Endothelial cell (in vitro differentiated cells): ENCODE measurements around the gene RTKN. TPM values are rescaled to one million over a fixed set of nuclear protein-coding genes. Genes with fewer than 3 reads are reported as not detected.

Experiments
- DNase-seq: peaks from one replicate; pipeline ENCODE4 v3.0.0; 2021; ENCODE audit warnings: low spot score
- H3K27ac Mint-ChIP-seq: one replicate; pipeline ENCODE4 v1.8.0; 2021; ENCODE audit warnings: mixed read lengths, inconsistent platforms; ENCODE audit not compliant: unreplicated experiment
- H3K27me3 Mint-ChIP-seq: one replicate; pipeline ENCODE4 v1.8.0; 2021; ENCODE audit warnings: mild to moderate bottlenecking, moderate library complexity, mixed read lengths, inconsistent platforms; ENCODE audit not compliant: unreplicated experiment
- H3K36me3 Mint-ChIP-seq: one replicate; pipeline ENCODE4 v1.8.0; 2021; ENCODE audit warnings: mild to moderate bottlenecking, low read depth, mixed read lengths, inconsistent platforms; ENCODE audit not compliant: unreplicated experiment
- H3K4me1 Mint-ChIP-seq: one replicate; pipeline ENCODE4 v1.8.0; 2021; ENCODE audit warnings: mild to moderate bottlenecking, mixed read lengths, inconsistent platforms; ENCODE audit not compliant: unreplicated experiment
- H3K4me3 Mint-ChIP-seq: one replicate; pipeline ENCODE4 v1.8.0; 2021; ENCODE audit warnings: mild to moderate bottlenecking, mixed read lengths, inconsistent platforms; ENCODE audit not compliant: unreplicated experiment
- H3K9me3 Mint-ChIP-seq: one replicate; pipeline ENCODE4 v1.8.0; 2021; ENCODE audit warnings: mixed read lengths, inconsistent platforms; ENCODE audit not compliant: unreplicated experiment
- CTCF ChIP-seq: fragments of 200-600 bp; sonication (generic); IDR thresholded peaks from one replicate; pipeline ENCODE4 v1.5.0; 2021; ENCODE audit warnings: antibody characterized with exemption; ENCODE audit not compliant: unreplicated experiment
- total RNA-seq: library from RNA; stranded (reverse); fragmentation: NEBNext Ultra II Directional; extraction: Animal tissue kit (Norgen Biotek cat#: 25700); gene quantifications from one replicate; pipeline ENCODE4 v1.2.1, GENCODE V29; 2021; ENCODE audit not compliant: unreplicated experiment

Gene RTKN
- total RNA-seq, 1 donor from 2014 or later, result 65.4 TPM

DNA sequence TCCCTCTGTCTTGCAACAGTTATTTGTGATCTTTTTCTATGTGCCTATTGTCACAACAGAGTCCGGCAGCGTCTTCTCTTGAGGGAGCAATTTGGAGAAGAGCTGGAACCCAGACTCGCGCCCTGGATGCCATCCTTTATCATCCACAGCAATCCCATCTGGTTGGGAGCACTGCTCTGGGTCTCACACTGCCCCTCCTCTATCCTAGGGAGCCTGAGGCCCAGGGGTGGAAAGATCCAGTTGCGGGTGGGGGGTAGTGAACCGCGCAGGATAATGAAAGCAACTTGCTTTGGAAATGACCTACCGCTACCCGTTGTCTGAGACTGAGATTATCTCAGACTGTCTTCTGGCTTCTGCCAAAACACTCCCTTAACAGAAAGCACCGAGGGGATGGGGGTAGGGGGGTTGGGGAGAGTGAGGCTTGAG lies 17.2 kb upstream of the RTKN start:
- peaks cover 14% of the 10 kb centered on the region for H3K36me3 Mint-ChIP-seq
- no peaks in the 10 kb centered on the region for H3K9me3 Mint-ChIP-seq
- peaks cover 38% of the 10 kb centered on the region for H3K4me1 Mint-ChIP-seq
- H3K4me3 Mint-ChIP-seq, result peak overlapping the region; percentile 98
- DNase-seq, result no peak
- TF ChIP-seq CTCF, result no peak
- H3K27ac Mint-ChIP-seq, result peak overlapping the region; percentile 89
- peaks cover 17% of the 10 kb centered on the region for H3K27me3 Mint-ChIP-seq

DNA sequence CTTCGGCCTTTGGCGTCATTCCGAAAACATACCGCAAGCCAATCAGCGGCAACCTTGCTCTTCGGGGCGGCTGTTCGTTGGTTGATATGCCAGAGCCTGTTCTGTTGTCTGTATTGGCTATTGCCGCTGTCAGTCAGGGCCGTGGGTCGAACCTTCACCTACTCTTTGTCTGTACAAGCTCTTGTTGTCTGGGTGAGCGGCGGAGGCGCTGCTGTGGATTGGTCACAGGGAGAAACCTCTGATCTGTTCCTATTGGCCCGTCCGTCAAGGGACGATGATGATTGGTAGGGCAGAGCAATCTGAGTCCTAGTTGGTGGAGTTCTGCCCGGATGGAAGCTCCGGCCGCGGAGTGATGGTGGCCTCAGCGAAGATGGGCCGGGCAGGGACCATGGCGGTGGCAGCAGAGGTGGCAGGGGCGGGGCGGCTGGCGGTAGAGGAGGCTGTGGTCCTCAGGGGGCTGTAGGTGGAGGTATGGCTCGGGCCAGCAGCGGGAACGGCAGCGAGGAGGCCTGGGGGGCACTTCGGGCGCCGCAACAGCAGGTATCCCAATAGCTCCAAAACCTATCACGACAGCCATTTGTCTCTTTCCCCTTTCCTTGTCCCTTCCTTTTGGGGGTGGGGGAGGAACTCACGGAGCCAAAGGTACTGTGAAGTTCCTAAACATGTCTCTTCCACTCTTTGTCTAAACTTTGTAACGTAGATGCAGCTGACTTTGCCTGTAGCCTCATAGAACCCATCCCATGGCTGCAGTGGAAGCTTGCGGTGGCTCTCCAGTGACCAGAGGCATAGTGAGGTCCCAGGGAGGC lies 16.6 kb upstream of the RTKN start, which contains the start of gene WBP1:
TSS of gene WBP1 (plus strand) at position 307 of the 806 bp plus-strand sequence. CDS start at position 472, 165 bp downstream.
- Mint-ChIP-seq H3K27me3 (peaks cover 15% of the 10 kb centered on the region), H3K27ac (peak within 1 kb of the TSS; percentile 89), H3K36me3 (peaks cover 14% of the 10 kb centered on the region), H3K4me1 (peaks cover 37% of the 10 kb centered on the region), H3K9me3 (no peaks in the 10 kb centered on the region), H3K4me3 (peak within 1 kb of the TSS; percentile 98)
- DNase-seq, result peak; percentile 97
- TF ChIP-seq CTCF, result no peak

DNA sequence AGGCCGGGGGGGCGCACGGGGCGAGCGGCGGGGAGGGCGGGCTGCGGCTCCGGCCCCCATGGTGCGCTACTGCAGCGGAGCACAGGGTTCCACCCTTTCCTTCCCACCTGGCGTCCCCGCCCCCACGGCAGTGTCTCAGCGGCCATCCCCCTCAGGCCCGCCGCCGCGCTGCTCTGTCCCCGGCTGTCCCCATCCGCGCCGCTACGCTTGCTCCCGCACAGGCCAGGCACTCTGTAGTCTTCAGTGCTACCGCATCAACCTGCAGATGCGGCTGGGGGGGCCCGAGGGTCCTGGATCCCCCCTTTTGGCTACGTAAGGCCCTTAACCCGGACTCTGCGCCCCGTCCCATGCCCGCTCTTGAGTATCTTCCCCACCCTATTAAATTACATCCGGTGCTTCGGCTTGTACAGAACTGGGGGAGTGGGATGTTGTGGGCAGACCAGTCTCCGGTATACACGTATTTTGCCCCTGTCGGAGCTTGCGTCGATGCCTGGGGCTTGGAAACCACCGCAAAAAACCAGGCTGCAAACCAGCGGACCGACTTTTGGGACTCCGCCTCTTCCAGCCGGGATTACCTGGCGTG lies 15.9 kb upstream of the RTKN start:
- H3K4me1 Mint-ChIP-seq, result peaks cover 38% of the 10 kb centered on the region
- peaks cover 7% of the 10 kb centered on the region for H3K36me3 Mint-ChIP-seq
- H3K4me3 Mint-ChIP-seq, result peak overlapping the region; percentile 98
- peak; percentile 57 for DNase-seq
- H3K9me3 Mint-ChIP-seq, result no peaks in the 10 kb centered on the region
- peaks cover 9% of the 10 kb centered on the region for H3K27me3 Mint-ChIP-seq
- TF ChIP-seq CTCF, result no peak
- H3K27ac Mint-ChIP-seq, result peak overlapping the region; percentile 89

DNA sequence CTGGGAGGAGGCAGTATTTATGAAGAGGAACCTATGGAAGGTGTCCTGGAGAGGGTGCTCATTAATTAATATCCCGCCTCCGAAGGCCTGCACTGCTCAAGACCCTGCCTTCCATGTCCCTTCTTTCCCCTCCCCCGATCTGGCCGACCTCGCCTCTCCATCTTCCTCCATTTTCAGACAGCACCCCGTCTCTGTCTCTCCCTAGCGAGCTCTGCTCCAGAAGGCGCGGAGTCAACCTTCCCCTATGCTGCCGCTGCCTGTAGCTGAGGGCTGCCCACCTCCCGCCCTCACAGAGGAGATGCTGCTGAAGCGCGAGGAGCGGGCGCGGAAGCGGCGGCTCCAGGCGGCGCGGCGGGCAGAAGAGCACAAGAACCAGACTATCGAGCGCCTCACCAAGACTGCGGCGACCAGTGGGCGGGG lies 15.4 kb upstream of the RTKN start:
- Mint-ChIP-seq H3K36me3 (peaks cover 5% of the 10 kb centered on the region), H3K27ac (no peak overlapping the region), H3K4me3 (peak overlapping the region; percentile 75), H3K4me1 (peaks cover 42% of the 10 kb centered on the region), H3K27me3 (peaks cover 9% of the 10 kb centered on the region), H3K9me3 (no peaks in the 10 kb centered on the region)
- DNase-seq, result no peak
- TF ChIP-seq CTCF, result no peak
